Transverse colon (tissue), 4 donors: ENCODE data around the gene DNER. TPM values are rescaled to one million over a fixed set of nuclear protein-coding genes. Genes with fewer than 3 reads are reported as not detected.

ENCODE experiments used
- DNase-seq: peaks from one replicate; pipeline ENCODE4 v3.0.0-alpha.2; 2019
- H3K27ac ChIP-seq, 4 donors: fragments of 200-600 bp; sonication (generic); 2 replicates each; pipeline ENCODE4 v1.5.1; 2016 to 2018; ENCODE audit warnings: inconsistent platforms in 4 of 4
- H3K27me3 ChIP-seq: fragments of 200-600 bp; sonication (generic); 2 replicates; pipeline ENCODE4 v1.5.1; 2017; ENCODE audit warnings: inconsistent platforms
- H3K36me3 ChIP-seq, 4 donors: fragments of 200-600 bp; sonication (generic); 2 replicates each; pipeline ENCODE4 v1.5.1; 2017 to 2019; ENCODE audit warnings: inconsistent platforms in 4 of 4
- H3K4me1 ChIP-seq, 4 donors: fragments of 200-600 bp; sonication (generic); 2 replicates each; pipeline ENCODE4 v1.5.1; 2017 to 2020; ENCODE audit warnings: inconsistent platforms in 4 of 4
- H3K4me3 ChIP-seq, 4 donors: fragments of 200-600 bp; sonication (generic); 1 replicate in 1 of 4; 2 replicates in 3 of 4; pipeline versions ENCODE4 v1.5.1 to v1.6.1; 2017 to 2019; ENCODE audit warnings: inconsistent platforms in 4 of 4
- H3K9me3 ChIP-seq, 2 donors: fragments of 200-600 bp; sonication (generic); 2 replicates each; pipeline ENCODE4 v1.5.1; 2017 to 2019; ENCODE audit warnings: inconsistent platforms in 2 of 2
- EP300 ChIP-seq: sonication (generic); formaldehyde crosslinking; IDR thresholded peaks from one replicate; pipeline ENCODE4 v1.6.1; 2017; ENCODE audit warnings: antibody characterized with exemption, low read depth
- POLR2A ChIP-seq: fragments of 450-650 bp; IDR thresholded peaks from one replicate; pipeline ENCODE4 v1.6.1; 2016; ENCODE audit warnings: antibody characterized with exemption, mild to moderate bottlenecking, moderate library complexity
- POLR2AphosphoS5 ChIP-seq, 3 donors: sonication (generic); formaldehyde crosslinking; IDR thresholded peaks; one replicate each; pipeline ENCODE4 v1.6.1; 2016; ENCODE audit warnings: antibody characterized with exemption in 3 of 3
- WGBS, 2 donors: methylation state at CpG; one replicate each; pipeline ENCODE4 v1.1.5; 2018; ENCODE audit warnings: low coverage in 1 of 2; 5-methylcytosine and 5-hydroxymethylcytosine counted together
- in situ Hi-C, 4 donors: fragments of 200-750 bp; cut with MboI; loops; one replicate each; pipeline versions ENCODE4 v1.15.0 to v1.15.1; 2017; ENCODE audit warnings: low sequenced_read_pairs in 3 of 4, low pct_ligation_motif_present in 1 of 4, low pct_unique_long_range_greater_than_20kb in 1 of 4
- intact Hi-C: fragments of 100-400 bp; cut with DNase I; formaldehyde crosslinking; loops from one replicate; pipeline ENCODE4 v1.15.1; 2023; ENCODE audit warnings: low total_unique reads
- total RNA-seq, 4 donors: library from RNA; depleted of rRNA; stranded (reverse); fragments of >200 nt; gene quantifications; one replicate each; pipeline ENCODE4 v1.1.0, GENCODE V29; 2016
- TF ChIP-seq, protein P1 (sequence below), 5 experiments: fragments of 200-600 bp in 3 of 5; fragments of 450-650 bp in 2 of 5; sonication (generic) in 3 of 5; IDR thresholded peaks; 1 replicate in 2 of 5; 2 replicates in 3 of 5; pipeline ENCODE4 v1.5.1; 2016 to 2017; ENCODE audit warnings: antibody characterized with exemption in 5 of 5, inconsistent platforms in 3 of 5, mild to moderate bottlenecking in 2 of 5, moderate library complexity in 1 of 5

The DNER gene
- total RNA-seq, 4 donors from 2014 or later: 1.9 to 4.9 (median 2.5) TPM

- no peaks in the 10 kb centered on the region for H3K36me3 ChIP-seq
- no peaks in the 10 kb centered on the region for H3K27me3 ChIP-seq
- no peaks in the 10 kb centered on the region for H3K4me1 ChIP-seq
- intact Hi-C loops (no loop called here), in situ Hi-C loops (no loop called here)
- no peak overlapping the region for H3K4me3 ChIP-seq
- no peak for DNase-seq
- H3K27ac ChIP-seq: no peak overlapping the region
- TF ChIP-seq POLR2AphosphoS5 (IDR thresholded peaks at IDR 0.05): no peak
- TF ChIP-seq EP300: no peak
- TF ChIP-seq POLR2A: no peak
- TF ChIP-seq, protein P1, sequence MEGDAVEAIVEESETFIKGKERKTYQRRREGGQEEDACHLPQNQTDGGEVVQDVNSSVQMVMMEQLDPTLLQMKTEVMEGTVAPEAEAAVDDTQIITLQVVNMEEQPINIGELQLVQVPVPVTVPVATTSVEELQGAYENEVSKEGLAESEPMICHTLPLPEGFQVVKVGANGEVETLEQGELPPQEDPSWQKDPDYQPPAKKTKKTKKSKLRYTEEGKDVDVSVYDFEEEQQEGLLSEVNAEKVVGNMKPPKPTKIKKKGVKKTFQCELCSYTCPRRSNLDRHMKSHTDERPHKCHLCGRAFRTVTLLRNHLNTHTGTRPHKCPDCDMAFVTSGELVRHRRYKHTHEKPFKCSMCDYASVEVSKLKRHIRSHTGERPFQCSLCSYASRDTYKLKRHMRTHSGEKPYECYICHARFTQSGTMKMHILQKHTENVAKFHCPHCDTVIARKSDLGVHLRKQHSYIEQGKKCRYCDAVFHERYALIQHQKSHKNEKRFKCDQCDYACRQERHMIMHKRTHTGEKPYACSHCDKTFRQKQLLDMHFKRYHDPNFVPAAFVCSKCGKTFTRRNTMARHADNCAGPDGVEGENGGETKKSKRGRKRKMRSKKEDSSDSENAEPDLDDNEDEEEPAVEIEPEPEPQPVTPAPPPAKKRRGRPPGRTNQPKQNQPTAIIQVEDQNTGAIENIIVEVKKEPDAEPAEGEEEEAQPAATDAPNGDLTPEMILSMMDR (IDR thresholded peaks at IDR 0.05): no peak
- 62 to 66% methylated on average over 6 of the region's 6 CpGs for WGBS, 2 donors
- H3K9me3 ChIP-seq: no peaks in the 10 kb centered on the region
Measured at GRCh38 chr2:229684942-229685562, 29.3 kb downstream of the DNER start.

DNA sequence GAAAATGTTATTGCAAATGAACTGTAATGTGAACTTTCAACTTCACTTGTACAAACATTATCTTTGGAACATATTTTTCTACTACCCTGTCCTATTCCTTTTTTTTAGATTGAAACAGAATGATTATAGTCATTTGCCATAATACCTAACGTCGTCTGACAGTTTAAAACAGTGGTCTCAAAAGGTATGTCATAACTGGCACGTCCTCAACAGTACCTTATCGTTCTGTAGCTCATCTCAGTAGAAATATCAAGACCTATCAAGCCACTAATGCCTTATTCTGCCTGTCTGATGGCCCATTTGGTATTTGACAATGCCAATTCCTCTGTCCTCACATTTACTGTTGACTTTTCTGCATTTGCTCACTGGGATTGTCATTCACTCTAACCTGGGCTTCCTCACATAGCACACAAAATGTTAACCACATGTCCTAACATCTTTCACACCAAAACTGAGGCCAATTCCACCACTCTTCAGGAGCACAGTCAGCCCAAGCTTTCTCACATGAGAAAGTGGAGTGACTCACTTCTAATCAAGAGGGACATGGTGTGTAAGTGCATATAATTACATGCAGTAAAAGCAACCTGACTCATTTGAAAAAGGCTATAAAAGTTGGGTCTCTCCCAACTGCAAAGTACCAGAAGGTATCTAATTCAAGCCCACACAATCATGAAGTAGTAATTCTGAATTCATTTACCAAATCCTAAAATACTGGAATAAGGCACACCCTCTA, 34.8 kb downstream of the DNER start:
- H3K4me1 ChIP-seq: no peaks in the 10 kb centered on the region
- in situ Hi-C loops (no loop called here), intact Hi-C loops (no loop called here)
- H3K9me3 ChIP-seq: no peaks in the 10 kb centered on the region
- TF ChIP-seq POLR2AphosphoS5 (IDR thresholded peaks at IDR 0.05): no peak
- TF ChIP-seq, protein P1 (IDR thresholded peaks at IDR 0.05): no peak
- TF ChIP-seq EP300: no peak
- TF ChIP-seq POLR2A: no peak
- H3K4me3 ChIP-seq: no peak overlapping the region
- H3K27me3 ChIP-seq: peaks cover 5% of the 10 kb centered on the region
- no peaks in the 10 kb centered on the region for H3K36me3 ChIP-seq
- 74 to 84% methylated on average over 4 of the region's 4 CpGs for WGBS, 2 donors
- no peak for DNase-seq
- no peak overlapping the region for H3K27ac ChIP-seq

DNA sequence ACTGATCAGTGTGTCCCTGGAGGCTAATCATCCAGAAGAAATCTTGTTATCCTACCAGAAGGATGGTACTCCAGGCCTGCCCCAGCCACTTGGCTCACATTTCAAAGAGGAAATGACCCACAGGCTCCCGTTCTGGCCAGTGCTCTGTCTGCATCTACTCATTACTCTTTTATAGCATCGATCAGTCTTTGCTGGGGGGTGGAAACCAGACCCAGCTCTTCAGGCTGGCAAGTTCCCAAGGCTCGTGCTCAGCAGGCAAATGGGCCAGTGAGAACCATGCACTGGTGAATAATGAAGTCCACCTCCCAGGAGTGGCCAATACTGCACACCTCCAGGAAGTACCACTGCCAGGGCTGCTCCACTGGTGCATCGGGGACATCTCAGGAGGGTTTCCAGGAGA, 38.8 kb downstream of the DNER start:
- H3K9me3 ChIP-seq: no peaks in the 10 kb centered on the region
- intact Hi-C loops (no loop called here), in situ Hi-C loops (no loop called here)
- TF ChIP-seq EP300 (no peak), POLR2A (no peak), POLR2AphosphoS5 (IDR thresholded peaks at IDR 0.05) (no peak)
- TF ChIP-seq, protein P1 (IDR thresholded peaks at IDR 0.05): no peak
- no peak overlapping the region for H3K4me3 ChIP-seq
- no peaks in the 10 kb centered on the region for H3K36me3 ChIP-seq
- peaks cover 5% of the 10 kb centered on the region for H3K27me3 ChIP-seq
- H3K4me1 ChIP-seq: no peaks in the 10 kb centered on the region
- WGBS, 2 donors: 25% methylated on average over 4 of the region's 4 CpGs; no CpG with 5 or more reads in 1 of the 2 donors
- no peak for DNase-seq
- H3K27ac ChIP-seq: no peak overlapping the region

DNA sequence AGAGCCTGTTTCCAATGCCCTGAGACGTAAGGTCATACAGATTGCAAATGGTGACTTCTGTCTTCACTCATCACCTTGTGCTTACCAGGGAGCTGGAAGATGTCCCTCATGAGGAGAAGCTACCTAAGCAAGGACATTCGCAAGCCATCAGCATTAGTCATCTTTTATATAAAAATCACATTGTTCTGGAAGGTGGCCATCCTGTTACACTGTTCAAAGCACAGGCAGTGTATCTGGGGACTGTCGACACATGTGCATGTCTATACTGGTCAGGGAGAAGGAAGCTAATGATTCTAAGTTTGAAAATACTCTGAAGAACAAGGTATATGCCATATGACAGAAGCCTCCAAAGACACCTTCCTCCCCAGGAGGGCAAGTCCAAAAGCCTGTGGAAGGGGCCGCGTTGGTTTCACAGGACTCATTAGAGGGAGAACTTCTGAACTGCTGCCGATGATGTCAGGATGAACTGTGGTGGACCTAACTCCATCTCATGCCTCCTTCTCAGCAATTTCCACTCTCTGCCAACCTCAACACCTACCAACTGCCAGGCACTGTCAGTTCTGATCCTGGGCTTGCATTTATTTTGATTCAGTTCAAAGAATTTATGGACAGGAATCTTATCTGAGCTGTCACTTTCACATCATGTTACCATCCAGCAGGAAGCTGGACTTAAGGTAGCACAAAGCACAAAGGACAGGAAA, 39.4 kb downstream of the DNER start:
- H3K9me3 ChIP-seq: no peaks in the 10 kb centered on the region
- H3K36me3 ChIP-seq: no peaks in the 10 kb centered on the region
- in situ Hi-C loops (no loop called here), intact Hi-C loops (no loop called here)
- no peaks in the 10 kb centered on the region for H3K4me1 ChIP-seq
- no peak overlapping the region for H3K27ac ChIP-seq
- WGBS, 2 donors: 82 to 88% methylated on average over 2 to 6 of the region's 6 CpGs
- no peak for DNase-seq
- TF ChIP-seq POLR2AphosphoS5 (IDR thresholded peaks at IDR 0.05): no peak
- TF ChIP-seq POLR2A: no peak
- TF ChIP-seq EP300: no peak
- TF ChIP-seq, protein P1 (IDR thresholded peaks at IDR 0.05): no peak
- peaks cover 5% of the 10 kb centered on the region for H3K27me3 ChIP-seq
- H3K4me3 ChIP-seq: no peak overlapping the region
